Measurements from ENCODE around the gene NEU1. TPM values are rescaled to one million over a fixed set of nuclear protein-coding genes. Genes with fewer than 3 reads are reported as not detected.
A peak's percentile ranks its signal among the peaks of the same experiment; 100 is the strongest.
"Not testable (repeated sequence)": the region's sequence is repeated elsewhere in the genome, so short reads cannot be mapped to it uniquely, and the experiment has no call there.

The NEU1 gene
- polyA plus RNA-seq, 1 of the 3 experiments (the other 2 are of a cell fraction) = 43.0 TPM

DNA sequence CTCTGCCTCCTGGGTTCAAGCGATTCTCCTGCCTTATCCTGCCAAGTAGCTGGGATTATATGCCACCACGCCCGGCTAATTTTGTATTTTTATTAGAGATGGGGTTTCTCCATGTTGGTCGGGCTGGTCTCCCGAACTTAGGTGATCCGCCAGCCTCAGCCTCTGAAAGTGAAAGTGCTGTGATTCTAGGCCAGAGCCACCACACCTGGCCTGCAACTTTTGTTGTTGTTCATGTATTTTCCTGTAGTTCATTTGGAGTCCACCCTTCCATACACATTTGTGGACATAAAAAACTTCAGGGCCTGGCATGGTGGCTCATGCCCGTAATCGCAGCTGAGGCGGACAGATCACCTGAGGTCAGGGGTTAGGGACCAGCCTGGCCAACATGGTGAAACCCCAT, 20.6 kb downstream of the NEU1 start:
- H3K36me3 ChIP-seq (replicated peaks in 1 of 2; ENCODE audit: control insufficient read depth in 1 of 2, insufficient read depth in 2 of 2, low read length in 1 of 2) = peaks cover 20 to 41% of the 10 kb centered on the region in 2 experiments
- H3F3A ChIP-seq (replicated peaks; ENCODE audit: insufficient read depth) = peaks cover 63% of the 10 kb centered on the region
- WGBS (ENCODE audit: low lambda C conversion rate) = 91% methylated on average over 9 of the region's 9 CpGs
- no peak overlapping the region for H3K4me2 ChIP-seq
- H3K79me2 ChIP-seq (ENCODE audit: insufficient read depth) = peaks cover 17% of the 10 kb centered on the region
- ChIA-PET CTCF (no interaction called here), POLR2A (interaction anchor here (0.6 to 1.2 kb wide), 2 partner anchors 21 to 281 kb away, joined by 4 read pairs; partner anchors contain the start of gene NEU1)
- H3K27me3 ChIP-seq (ENCODE audit: insufficient read depth) = no peaks in the 10 kb centered on the region
- no peaks in the 10 kb centered on the region for H3K9me3 ChIP-seq
- peaks cover 40% of the 10 kb centered on the region for H4K20me1 ChIP-seq (ENCODE audit: insufficient read depth)
- no peak overlapping the region for H2AFZ ChIP-seq (ENCODE audit: low read depth)
- no peak for DNase-seq
- TF ChIP-seq FOSL2 (IDR thresholded peaks at IDR 0.05; ENCODE audit: borderline replicate concordance, low read depth) (no peak), MXI1 (IDR thresholded peaks at IDR 0.05; ENCODE audit: low read depth, low read length) (no peak), RXRA (IDR thresholded peaks at IDR 0.05; ENCODE audit: borderline replicate concordance, low read depth) (no peak), SMC3 (IDR thresholded peaks at IDR 0.05; ENCODE audit: low read depth, low read length) (no peak), JUND (IDR thresholded peaks at IDR 0.05) (no peak), RFX5 (IDR thresholded peaks at IDR 0.05; ENCODE audit: low read length) (no peak), FOXM1 (IDR thresholded peaks at IDR 0.05; ENCODE audit: low read depth) (no peak)
- TF ChIP-seq, protein P1, sequence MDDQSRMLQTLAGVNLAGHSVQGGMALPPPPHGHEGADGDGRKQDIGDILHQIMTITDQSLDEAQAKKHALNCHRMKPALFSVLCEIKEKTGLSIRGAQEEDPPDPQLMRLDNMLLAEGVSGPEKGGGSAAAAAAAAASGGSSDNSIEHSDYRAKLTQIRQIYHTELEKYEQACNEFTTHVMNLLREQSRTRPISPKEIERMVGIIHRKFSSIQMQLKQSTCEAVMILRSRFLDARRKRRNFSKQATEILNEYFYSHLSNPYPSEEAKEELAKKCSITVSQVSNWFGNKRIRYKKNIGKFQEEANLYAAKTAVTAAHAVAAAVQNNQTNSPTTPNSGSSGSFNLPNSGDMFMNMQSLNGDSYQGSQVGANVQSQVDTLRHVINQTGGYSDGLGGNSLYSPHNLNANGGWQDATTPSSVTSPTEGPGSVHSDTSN (IDR thresholded peaks at IDR 0.05) = no peak
- peaks cover 9 to 15% of the 10 kb centered on the region in 2 experiments; a peak in 1 of 4 replicates for H3K4me1 ChIP-seq (ENCODE audit: control insufficient read depth in 1 of 2, insufficient read depth in 2 of 2, low read depth in 1 of 2, low read length in 1 of 2)
- H3K9me2 ChIP-seq = no peaks in the 10 kb centered on the region
- no peak overlapping the region for H3K9ac ChIP-seq
- no peak overlapping the region for H3K4me3 ChIP-seq (ENCODE audit: low read depth in 2 of 2, low read length in 1 of 2)
- no peak overlapping the region for H3K27ac ChIP-seq (ENCODE audit: low read depth in 2 of 2, low read length in 1 of 2)

DNA sequence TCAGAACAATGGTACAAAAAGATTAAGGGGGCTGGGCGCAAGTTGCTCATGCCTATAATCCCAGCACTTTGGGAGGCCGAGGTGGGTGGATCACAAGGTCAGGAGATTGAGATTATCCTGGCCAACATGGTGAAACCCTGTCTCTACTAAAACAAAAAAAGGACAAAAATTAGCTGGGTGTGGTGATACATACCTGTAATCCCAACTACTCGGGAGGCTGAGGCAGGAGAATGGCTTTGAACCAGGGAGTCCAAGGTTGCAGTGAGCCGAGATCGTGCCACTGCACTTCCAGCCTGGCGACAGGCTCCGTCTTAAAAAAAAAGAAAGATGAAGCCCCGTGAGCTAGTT, 22.9 kb downstream of the NEU1 start:
- not testable (repeated sequence) for H2AFZ ChIP-seq (ENCODE audit: low read depth); H3K4me2 ChIP-seq; DNase-seq; H3K9me2 ChIP-seq; H3K27ac ChIP-seq (ENCODE audit: low read depth in 2 of 2, low read length in 1 of 2); H3K9ac ChIP-seq; H3K27me3 ChIP-seq (ENCODE audit: insufficient read depth); H3K4me3 ChIP-seq (ENCODE audit: low read depth in 2 of 2, low read length in 1 of 2); H3K9me3 ChIP-seq
- Histone ChIP-seq H3K36me3 (replicated peaks in 1 of 2; ENCODE audit: control insufficient read depth in 1 of 2, insufficient read depth in 2 of 2, low read length in 1 of 2) (peaks cover 23 to 52% of the 10 kb centered on the region in 2 experiments), H4K20me1 (ENCODE audit: insufficient read depth) (peaks cover 52% of the 10 kb centered on the region), H3K4me1 (ENCODE audit: control insufficient read depth in 1 of 2, insufficient read depth in 2 of 2, low read depth in 1 of 2, low read length in 1 of 2) (peaks cover 14 to 17% of the 10 kb centered on the region in 2 experiments; a peak in 1 of 4 replicates), H3F3A (replicated peaks; ENCODE audit: insufficient read depth) (peaks cover 81% of the 10 kb centered on the region), H3K79me2 (ENCODE audit: insufficient read depth) (peaks cover 40% of the 10 kb centered on the region)
- WGBS (ENCODE audit: low lambda C conversion rate) = over 99% methylated on average over 8 of the region's 8 CpGs
- POLR2A ChIA-PET = interaction anchor here (0.9 kb wide), 1 partner anchor 58 kb away, joined by 3 read pairs; the partner anchor contains the start of gene EHMT2
- CTCF ChIA-PET = interaction anchor here (0.6 to 1.2 kb wide), 4 partner anchors 48 to 241 kb away, joined by 3 to 6 read pairs (median 4); no protein-coding TSS in a partner anchor

DNA sequence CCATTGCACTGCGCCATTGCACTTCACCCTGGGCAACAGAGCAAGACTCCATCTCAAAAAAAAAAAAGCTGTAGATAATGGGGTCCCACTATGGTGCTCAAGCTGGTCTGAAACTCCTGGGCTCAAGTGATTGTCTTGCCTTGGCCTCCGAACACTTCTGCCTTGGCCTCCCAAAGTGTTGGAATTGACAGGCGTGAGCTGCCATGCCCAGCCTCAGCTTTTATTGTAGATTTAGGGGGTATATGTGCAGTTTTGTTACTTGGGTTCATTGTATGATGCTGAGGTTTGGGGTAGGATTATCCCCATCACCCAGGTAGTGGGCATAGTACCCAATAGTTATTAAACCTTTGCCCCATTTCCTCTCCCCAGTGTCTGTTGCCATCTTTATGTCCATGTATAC, 23.7 kb downstream of the NEU1 start:
- Histone ChIP-seq H3F3A (replicated peaks; ENCODE audit: insufficient read depth) (peaks cover 77% of the 10 kb centered on the region), H3K4me1 (ENCODE audit: control insufficient read depth in 1 of 2, insufficient read depth in 2 of 2, low read depth in 1 of 2, low read length in 1 of 2) (peaks cover 14 to 17% of the 10 kb centered on the region in 2 experiments; a peak in 1 of 4 replicates), H3K4me3 (ENCODE audit: low read depth in 2 of 2, low read length in 1 of 2) (no peak overlapping the region), H2AFZ (ENCODE audit: low read depth) (no peak overlapping the region), H3K9me2 (no peaks in the 10 kb centered on the region), H3K36me3 (replicated peaks in 1 of 2; ENCODE audit: control insufficient read depth in 1 of 2, insufficient read depth in 2 of 2, low read length in 1 of 2) (peaks cover 23 to 52% of the 10 kb centered on the region in 2 experiments), H4K20me1 (ENCODE audit: insufficient read depth) (peaks cover 52% of the 10 kb centered on the region), H3K4me2 (peak overlapping the region; percentile 99), H3K9ac (no peak overlapping the region), H3K9me3 (no peaks in the 10 kb centered on the region), H3K79me2 (ENCODE audit: insufficient read depth) (peaks cover 43% of the 10 kb centered on the region), H3K27me3 (ENCODE audit: insufficient read depth) (no peaks in the 10 kb centered on the region), H3K27ac (ENCODE audit: low read depth in 2 of 2, low read length in 1 of 2) (no peak overlapping the region)
- ChIA-PET CTCF (interaction anchor here (0.9 to 1.5 kb wide), 4 partner anchors 9 to 69 kb away, joined by 3 to 6 read pairs (median 4); no protein-coding TSS in a partner anchor), POLR2A (no interaction called here)
- WGBS (ENCODE audit: low lambda C conversion rate) = 82% methylated on average over 2 of the region's 3 CpGs
- DNase-seq = no peak
- TF ChIP-seq TEAD4 (IDR thresholded peaks at IDR 0.05; ENCODE audit: borderline replicate concordance, insufficient read depth) = no peak
- TF ChIP-seq, protein P2, sequence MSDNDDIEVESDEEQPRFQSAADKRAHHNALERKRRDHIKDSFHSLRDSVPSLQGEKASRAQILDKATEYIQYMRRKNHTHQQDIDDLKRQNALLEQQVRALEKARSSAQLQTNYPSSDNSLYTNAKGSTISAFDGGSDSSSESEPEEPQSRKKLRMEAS (IDR thresholded peaks at IDR 0.05; ENCODE audit: low read depth) = no peak
- no peak for TF ChIP-seq SMC3 (IDR thresholded peaks at IDR 0.05; ENCODE audit: low read depth, low read length)
- TF ChIP-seq GABPA (IDR thresholded peaks at IDR 0.05; ENCODE audit: low read depth) = no peak
- TF ChIP-seq YY1 (IDR thresholded peaks at IDR 0.05; ENCODE audit: low read depth) = no peak
- no peak for TF ChIP-seq MXI1 (IDR thresholded peaks at IDR 0.05; ENCODE audit: low read depth, low read length)
- TF ChIP-seq, protein P3, sequence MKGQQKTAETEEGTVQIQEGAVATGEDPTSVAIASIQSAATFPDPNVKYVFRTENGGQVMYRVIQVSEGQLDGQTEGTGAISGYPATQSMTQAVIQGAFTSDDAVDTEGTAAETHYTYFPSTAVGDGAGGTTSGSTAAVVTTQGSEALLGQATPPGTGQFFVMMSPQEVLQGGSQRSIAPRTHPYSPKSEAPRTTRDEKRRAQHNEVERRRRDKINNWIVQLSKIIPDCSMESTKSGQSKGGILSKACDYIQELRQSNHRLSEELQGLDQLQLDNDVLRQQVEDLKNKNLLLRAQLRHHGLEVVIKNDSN (IDR thresholded peaks at IDR 0.05; ENCODE audit: borderline replicate concordance, low read depth) = no peak
- TF ChIP-seq EP300 (IDR thresholded peaks at IDR 0.05; ENCODE audit: borderline replicate concordance in 1 of 2, low read depth in 1 of 2, low read length in 1 of 2) = no peak
- no peak for TF ChIP-seq EZH2phosphoT487 (IDR thresholded peaks at IDR 0.05; ENCODE audit: borderline replicate concordance, low read depth)
- no peak for TF ChIP-seq JUND (IDR thresholded peaks at IDR 0.05)
- no peak for TF ChIP-seq MEF2A (IDR thresholded peaks at IDR 0.05; ENCODE audit: borderline replicate concordance, low read depth)
- TF ChIP-seq, protein P4, sequence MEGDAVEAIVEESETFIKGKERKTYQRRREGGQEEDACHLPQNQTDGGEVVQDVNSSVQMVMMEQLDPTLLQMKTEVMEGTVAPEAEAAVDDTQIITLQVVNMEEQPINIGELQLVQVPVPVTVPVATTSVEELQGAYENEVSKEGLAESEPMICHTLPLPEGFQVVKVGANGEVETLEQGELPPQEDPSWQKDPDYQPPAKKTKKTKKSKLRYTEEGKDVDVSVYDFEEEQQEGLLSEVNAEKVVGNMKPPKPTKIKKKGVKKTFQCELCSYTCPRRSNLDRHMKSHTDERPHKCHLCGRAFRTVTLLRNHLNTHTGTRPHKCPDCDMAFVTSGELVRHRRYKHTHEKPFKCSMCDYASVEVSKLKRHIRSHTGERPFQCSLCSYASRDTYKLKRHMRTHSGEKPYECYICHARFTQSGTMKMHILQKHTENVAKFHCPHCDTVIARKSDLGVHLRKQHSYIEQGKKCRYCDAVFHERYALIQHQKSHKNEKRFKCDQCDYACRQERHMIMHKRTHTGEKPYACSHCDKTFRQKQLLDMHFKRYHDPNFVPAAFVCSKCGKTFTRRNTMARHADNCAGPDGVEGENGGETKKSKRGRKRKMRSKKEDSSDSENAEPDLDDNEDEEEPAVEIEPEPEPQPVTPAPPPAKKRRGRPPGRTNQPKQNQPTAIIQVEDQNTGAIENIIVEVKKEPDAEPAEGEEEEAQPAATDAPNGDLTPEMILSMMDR (IDR thresholded peaks at IDR 0.05) = no peak
- no peak for TF ChIP-seq CHD2 (IDR thresholded peaks at IDR 0.05; ENCODE audit: low read length, partially characterized antibody)
- TF ChIP-seq GATA2 (CRISPR knock-in tag; IDR thresholded peaks at IDR 0.05) = no peak
